H7 (cell line): ENCODE data around the gene TRPM2. TPM values are rescaled to one million over a fixed set of nuclear protein-coding genes. Genes with fewer than 3 reads are reported as not detected.

Experiments
- DNase-seq: peaks from one replicate; pipeline ENCODE4 v3.0.0; 2012
- H3K27me3 ChIP-seq: 2 replicates; pipeline ENCODE4 v1.6.0; 2011; ENCODE audit warnings: mild to moderate bottlenecking, low read length; ENCODE audit not compliant: control insufficient read depth, insufficient read depth
- H3K36me3 ChIP-seq: replicated peaks from 2 replicates; pipeline ENCODE4 v1.5.1; 2011; ENCODE audit warnings: low read length; ENCODE audit not compliant: control insufficient read depth, insufficient read depth
- H3K4me3 ChIP-seq: 2 replicates; pipeline ENCODE4 v1.5.1; 2011; ENCODE audit warnings: low read depth, mild to moderate bottlenecking, control low read depth, low read length, moderate library complexity; ENCODE audit not compliant: insufficient read depth
- total RNA-seq: library from RNA; depleted of rRNA; stranded (reverse); fragments of >200 nt; shearing (Covaris generic); gene quantifications from 2 replicates; pipeline ENCODE4 v1.2.3, GENCODE V29; 2014

TRPM2 gene
- total RNA-seq, 1 experiment from 2014 or later = 0.42 TPM

DNA sequence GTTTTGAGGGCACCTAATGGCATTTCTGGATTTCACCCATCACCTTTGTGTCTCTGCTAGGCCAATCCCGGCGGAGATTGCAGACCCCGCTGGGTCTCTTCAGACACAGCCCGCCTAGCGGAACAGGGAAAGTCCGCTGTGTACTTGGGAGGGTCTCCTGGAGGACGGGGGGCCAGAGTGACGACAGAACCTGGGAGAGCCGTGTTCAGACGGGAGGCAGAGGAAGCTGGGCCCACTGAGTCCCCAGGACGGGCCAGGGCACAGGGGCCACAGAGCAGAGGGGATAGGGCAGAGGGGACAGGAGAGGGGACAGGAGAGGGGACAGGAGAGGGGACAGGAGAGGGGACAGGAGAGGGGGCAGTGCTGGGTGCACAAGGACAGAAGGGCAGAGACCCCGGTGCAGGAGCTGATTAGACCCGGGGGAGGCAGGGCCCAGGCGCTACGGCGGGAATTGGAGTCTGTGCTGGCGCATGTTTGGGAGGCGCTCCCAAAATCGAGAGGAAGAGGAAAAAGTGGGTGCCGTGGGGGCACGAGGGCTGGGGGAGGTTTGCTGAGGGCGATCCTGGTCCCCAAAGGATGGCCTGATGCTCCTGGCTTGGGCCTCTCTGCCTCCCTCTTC lies 12.7 kb downstream of the TRPM2 start:
- DNase-seq = peak; percentile 28
- Histone ChIP-seq H3K27me3 (peaks cover 2% of the 10 kb centered on the region; the same call in 1 of the 2 replicates), H3K4me3 (no peak overlapping the region), H3K36me3 (no peaks in the 10 kb centered on the region)

GRCh38 chr21:44366586-44367211 lies 13.3 kb downstream of the TRPM2 start:
- H3K27me3 ChIP-seq = peaks cover 2% of the 10 kb centered on the region; the same call in 1 of the 2 replicates
- no peaks in the 10 kb centered on the region for H3K36me3 ChIP-seq
- DNase-seq = peak; percentile 44
- H3K4me3 ChIP-seq = no peak overlapping the region

- DNase-seq = peak; percentile 94
- H3K27me3 ChIP-seq = peaks cover 2% of the 10 kb centered on the region; the same call in 1 of the 2 replicates
- H3K36me3 ChIP-seq = no peaks in the 10 kb centered on the region
- H3K4me3 ChIP-seq = peak overlapping the region; percentile 5; the same call in 1 of the 2 replicates
Observed at GRCh38 chr21:44368711-44369446, 15.5 kb downstream of the TRPM2 start.

GRCh38 chr21:44370027-44370735 lies 16.8 kb downstream of the TRPM2 start:
- H3K27me3 ChIP-seq = peaks cover 2% of the 10 kb centered on the region; the same call in 1 of the 2 replicates
- peak; percentile 95 for DNase-seq
- H3K36me3 ChIP-seq = no peaks in the 10 kb centered on the region
- H3K4me3 ChIP-seq = peak overlapping the region; percentile 8; the same call in 1 of the 2 replicates

- Histone ChIP-seq H3K4me3 (no peak overlapping the region), H3K27me3 (peaks cover 2% of the 10 kb centered on the region; the same call in 1 of the 2 replicates), H3K36me3 (no peaks in the 10 kb centered on the region)
- no peak for DNase-seq
Observed at GRCh38 chr21:44370786-44371410, 17.5 kb downstream of the TRPM2 start.

DNA sequence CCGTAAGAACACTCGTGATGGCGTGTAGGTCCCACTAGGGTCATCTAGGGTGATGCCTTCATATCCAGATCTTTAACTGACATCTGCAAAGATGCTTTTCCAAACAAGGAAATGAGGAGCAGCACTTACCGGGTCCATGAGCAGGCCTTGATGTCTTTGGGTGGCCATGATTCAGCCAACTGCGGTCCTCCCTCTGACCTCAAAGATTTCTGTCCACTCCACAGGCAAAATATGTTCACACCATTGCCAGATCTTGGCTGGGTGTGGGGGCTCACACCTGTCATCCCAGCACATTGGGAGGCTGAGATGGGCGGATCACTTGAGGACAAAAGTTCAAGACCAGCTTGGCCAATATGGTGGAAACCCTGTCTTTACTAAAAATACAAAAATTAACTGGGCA lies 18.2 kb downstream of the TRPM2 start:
- no peak for DNase-seq
- peaks cover 2% of the 10 kb centered on the region; the same call in 1 of the 2 replicates for H3K27me3 ChIP-seq
- no peaks in the 10 kb centered on the region for H3K36me3 ChIP-seq
- no peak overlapping the region for H3K4me3 ChIP-seq

DNA sequence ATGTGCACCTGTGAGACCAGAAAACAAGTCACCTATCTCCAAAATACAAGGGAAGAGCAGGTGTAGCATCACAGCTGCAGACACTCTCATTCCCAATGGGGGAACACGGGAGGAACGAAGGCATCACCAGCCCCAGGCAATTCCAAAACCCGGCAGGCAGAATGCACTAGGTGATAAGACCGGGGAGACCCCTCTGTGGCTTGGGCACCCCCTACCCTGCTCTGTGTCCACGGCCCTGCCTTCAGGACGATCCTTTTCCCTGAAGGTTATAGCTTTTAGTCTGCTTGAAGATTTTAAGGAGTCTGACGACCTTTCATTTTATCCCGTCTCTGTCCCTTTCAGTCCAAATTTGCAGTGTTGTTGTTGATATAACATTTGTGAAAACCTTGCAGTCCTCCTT lies 19.2 kb downstream of the TRPM2 start:
- Histone ChIP-seq H3K27me3 (peaks cover 2% of the 10 kb centered on the region; the same call in 1 of the 2 replicates), H3K36me3 (no peaks in the 10 kb centered on the region), H3K4me3 (no peak overlapping the region)
- no peak for DNase-seq

DNA sequence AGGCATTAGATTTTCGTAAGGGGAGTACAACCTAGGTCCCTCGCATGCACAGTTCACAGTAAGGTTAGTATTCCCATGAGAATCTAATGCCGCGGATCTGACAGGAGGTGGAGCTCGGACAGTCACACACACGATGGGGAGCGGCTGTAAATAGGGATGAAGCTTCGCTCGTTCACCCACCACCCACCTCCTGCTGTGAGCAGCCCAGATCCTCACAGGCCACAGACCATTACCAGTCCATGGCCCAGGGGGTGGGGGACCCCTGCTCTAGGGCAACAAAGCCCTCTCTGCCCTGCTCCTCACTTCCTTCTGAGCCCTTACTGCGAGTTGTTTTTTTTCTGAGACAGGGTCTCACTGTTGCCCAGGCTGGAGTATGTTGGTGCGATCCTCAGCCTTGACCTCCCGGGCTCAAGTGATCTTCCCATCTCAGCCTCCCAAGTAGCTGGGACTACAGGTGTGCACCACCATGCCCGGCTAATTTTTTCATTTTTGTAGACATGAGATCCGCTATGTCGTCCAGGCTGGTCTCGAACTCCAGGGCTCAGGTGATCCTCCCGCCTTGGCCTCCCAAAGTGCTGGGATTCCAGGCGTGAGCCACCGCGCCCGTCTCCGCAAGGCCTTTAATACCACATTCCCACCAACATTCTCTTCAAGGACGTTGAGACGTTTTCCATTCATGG lies 21.3 kb downstream of the TRPM2 start:
- Histone ChIP-seq H3K4me3 (no peak overlapping the region), H3K27me3 (peaks cover 2% of the 10 kb centered on the region; the same call in 1 of the 2 replicates), H3K36me3 (no peaks in the 10 kb centered on the region)
- no peak for DNase-seq

DNA sequence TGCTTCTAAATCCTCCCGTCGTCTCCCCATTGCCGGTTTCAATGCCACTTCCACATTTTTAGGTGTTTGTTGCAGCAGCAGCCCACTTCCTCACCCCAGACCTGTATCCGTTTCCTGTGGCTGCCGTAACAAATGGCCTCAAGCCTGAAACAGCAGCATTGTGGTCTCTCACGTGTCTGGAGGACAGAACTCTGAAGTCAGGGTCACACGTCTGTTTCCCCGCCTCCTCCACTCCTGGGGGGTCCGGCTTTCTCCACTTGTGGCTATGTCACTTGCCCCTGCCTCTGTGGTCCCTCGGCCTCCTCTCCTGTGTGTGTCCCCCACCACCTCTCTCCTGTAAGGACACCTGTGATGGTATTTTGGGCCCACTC lies 21.8 kb downstream of the TRPM2 start:
- Histone ChIP-seq H3K27me3 (no peaks in the 10 kb centered on the region; the same call in 1 of the 2 replicates), H3K4me3 (no peak overlapping the region), H3K36me3 (no peaks in the 10 kb centered on the region)
- DNase-seq = no peak

- H3K4me3 ChIP-seq = no peak overlapping the region
- no peak for DNase-seq
- H3K27me3 ChIP-seq = no peaks in the 10 kb centered on the region
- H3K36me3 ChIP-seq = no peaks in the 10 kb centered on the region
Observed at GRCh38 chr21:44375761-44376241, 22.4 kb downstream of the TRPM2 start.

DNA sequence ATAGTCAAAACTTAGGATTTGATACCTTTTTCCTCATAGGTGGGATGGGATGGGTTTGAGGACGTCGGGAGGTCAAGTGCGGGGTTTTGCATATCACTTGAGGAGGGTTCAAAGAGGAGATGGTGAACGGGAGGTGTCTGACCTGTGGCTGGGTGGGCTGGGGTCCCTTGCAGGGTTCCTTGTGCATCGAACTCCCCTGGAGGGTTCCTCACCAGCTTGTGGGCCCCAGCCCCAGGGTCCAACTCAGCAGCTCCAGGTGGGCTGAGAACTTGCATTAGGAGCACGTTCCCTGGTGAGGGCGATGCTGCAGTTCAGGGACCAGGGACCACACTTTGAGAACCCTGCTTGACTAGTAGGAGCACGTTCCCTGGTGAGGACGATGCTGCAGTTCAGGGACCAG lies 23.2 kb downstream of the TRPM2 start:
- Histone ChIP-seq H3K4me3 (no peak overlapping the region), H3K27me3 (no peaks in the 10 kb centered on the region), H3K36me3 (no peaks in the 10 kb centered on the region)
- DNase-seq = no peak

DNA sequence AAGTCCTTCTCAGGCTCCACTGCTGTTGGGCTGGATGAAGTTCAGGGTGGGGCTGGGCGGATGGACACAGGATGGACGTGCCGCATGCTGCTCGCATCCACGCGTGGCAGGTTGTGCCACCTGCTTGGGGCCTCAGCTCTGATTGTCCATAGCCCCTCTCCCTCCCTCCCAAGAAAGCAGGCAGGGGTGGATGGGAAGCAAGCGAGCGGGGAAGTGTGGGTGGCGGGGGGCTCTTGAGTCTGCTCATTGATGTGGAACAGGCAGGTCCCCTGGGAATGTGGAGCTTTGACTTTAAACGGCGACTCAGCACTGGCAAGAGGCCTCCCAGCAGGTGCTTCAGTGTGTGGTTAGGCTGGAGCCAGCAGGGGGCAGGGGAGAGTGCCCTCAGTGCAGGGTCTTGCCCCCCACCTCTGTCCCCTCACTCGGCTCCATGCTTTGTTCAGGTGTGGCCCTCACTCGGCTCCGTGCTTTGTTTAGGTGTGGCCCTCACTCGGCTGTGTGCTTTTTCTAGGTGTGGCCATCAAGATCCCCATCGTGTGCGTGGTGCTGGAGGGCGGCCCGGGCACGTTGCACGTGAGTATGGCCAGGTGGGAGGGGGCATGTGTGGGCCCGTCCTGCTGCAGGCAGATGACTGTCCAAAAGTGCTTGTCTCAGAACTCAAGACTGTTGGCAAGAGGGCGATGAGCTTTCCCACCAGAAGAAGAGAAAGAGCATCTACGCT lies 23.9 kb downstream of the TRPM2 start:
- Histone ChIP-seq H3K36me3 (no peaks in the 10 kb centered on the region), H3K4me3 (no peak overlapping the region), H3K27me3 (no peaks in the 10 kb centered on the region)
- DNase-seq = peak; percentile 79
